BE2C (cell line): ENCODE data around the gene PHKB.

ENCODE experiments used
- DNase-seq: peaks from one replicate; pipeline ENCODE4 v3.0.0-alpha.2; 2020
- H3K27me3 ChIP-seq: fragments of 250-450 bp; sonication (Bioruptor Pico); 2 replicates; pipeline ENCODE4 v1.5.1; 2020; ENCODE audit warnings: mild to moderate bottlenecking
- H3K36me3 ChIP-seq: fragments of 250-450 bp; sonication (Bioruptor Pico); 2 replicates; pipeline ENCODE4 v1.5.1; 2020; ENCODE audit warnings: mild to moderate bottlenecking
- H3K4me1 ChIP-seq: fragments of 250-450 bp; sonication (Bioruptor Pico); 2 replicates; pipeline ENCODE4 v1.5.1; 2020
- H3K4me3 ChIP-seq: 2 replicates; pipeline ENCODE4 v1.5.1; 2011; ENCODE audit warnings: low read depth, low read length
- H3K9me3 ChIP-seq: fragments of 250-450 bp; sonication (Bioruptor Pico); 2 replicates; pipeline ENCODE4 v1.5.1; 2020
- CTCF ChIP-seq: IDR thresholded peaks from 2 replicates; pipeline ENCODE4 v1.5.1; 2012; ENCODE audit warnings: mild to moderate bottlenecking, low read depth, low read length

Gene PHKB

GRCh38 chr16:47631131-47631530, 170.0 kb downstream of the PHKB start:
- Histone ChIP-seq H3K36me3 (no peaks in the 10 kb centered on the region), H3K27me3 (no peaks in the 10 kb centered on the region), H3K9me3 (no peaks in the 10 kb centered on the region), H3K4me1 (no peaks in the 10 kb centered on the region), H3K4me3 (no peak overlapping the region)
- DNase-seq = no peak
- no peak for TF ChIP-seq CTCF

- no peaks in the 10 kb centered on the region for H3K4me1 ChIP-seq
- no peaks in the 10 kb centered on the region for H3K36me3 ChIP-seq
- no peak for DNase-seq
- no peaks in the 10 kb centered on the region for H3K9me3 ChIP-seq
- H3K4me3 ChIP-seq = no peak overlapping the region
- no peak for TF ChIP-seq CTCF
- H3K27me3 ChIP-seq = no peaks in the 10 kb centered on the region
Measured at GRCh38 chr16:47634126-47634525, 173.0 kb downstream of the PHKB start.

- H3K36me3 ChIP-seq = no peaks in the 10 kb centered on the region
Measured at GRCh38 chr16:47634727-47635126, 173.6 kb downstream of the PHKB start.

GRCh38 chr16:47636501-47637099, 175.5 kb downstream of the PHKB start:
- Histone ChIP-seq H3K4me1 (no peaks in the 10 kb centered on the region), H3K4me3 (no peak overlapping the region), H3K9me3 (no peaks in the 10 kb centered on the region), H3K27me3 (no peaks in the 10 kb centered on the region), H3K36me3 (no peaks in the 10 kb centered on the region)
- no peak for TF ChIP-seq CTCF
- no peak for DNase-seq

More at GRCh38 chr16:47634727-47635126, 173.6 kb downstream of the PHKB start:
- no peak overlapping the region for H3K4me3 ChIP-seq
- no peaks in the 10 kb centered on the region for H3K9me3 ChIP-seq
- DNase-seq = no peak
- no peak for TF ChIP-seq CTCF
- no peaks in the 10 kb centered on the region for H3K4me1 ChIP-seq
- H3K27me3 ChIP-seq = no peaks in the 10 kb centered on the region

- H3K4me1 ChIP-seq = no peaks in the 10 kb centered on the region
- H3K36me3 ChIP-seq = no peaks in the 10 kb centered on the region
- no peaks in the 10 kb centered on the region for H3K27me3 ChIP-seq
- H3K4me3 ChIP-seq = no peak overlapping the region
- DNase-seq = no peak
- no peak for TF ChIP-seq CTCF
- H3K9me3 ChIP-seq = no peaks in the 10 kb centered on the region
Measured at GRCh38 chr16:47638175-47638574, 177.0 kb downstream of the PHKB start.

GRCh38 chr16:47640661-47641060, 179.5 kb downstream of the PHKB start:
- no peaks in the 10 kb centered on the region for H3K27me3 ChIP-seq
- H3K36me3 ChIP-seq = no peaks in the 10 kb centered on the region

More at GRCh38 chr16:47640661-47641060, 179.5 kb downstream of the PHKB start:
- Histone ChIP-seq H3K4me1 (no peaks in the 10 kb centered on the region), H3K9me3 (no peaks in the 10 kb centered on the region), H3K4me3 (no peak overlapping the region)
- DNase-seq = no peak
- TF ChIP-seq CTCF = no peak
